ENCODE measurements around the gene PCCA. TPM values are rescaled to one million over a fixed set of nuclear protein-coding genes. Genes with fewer than 3 reads are reported as not detected.

The PCCA gene
- total RNA-seq, 1 experiment from 2014 or later, result 39.9 TPM

DNA sequence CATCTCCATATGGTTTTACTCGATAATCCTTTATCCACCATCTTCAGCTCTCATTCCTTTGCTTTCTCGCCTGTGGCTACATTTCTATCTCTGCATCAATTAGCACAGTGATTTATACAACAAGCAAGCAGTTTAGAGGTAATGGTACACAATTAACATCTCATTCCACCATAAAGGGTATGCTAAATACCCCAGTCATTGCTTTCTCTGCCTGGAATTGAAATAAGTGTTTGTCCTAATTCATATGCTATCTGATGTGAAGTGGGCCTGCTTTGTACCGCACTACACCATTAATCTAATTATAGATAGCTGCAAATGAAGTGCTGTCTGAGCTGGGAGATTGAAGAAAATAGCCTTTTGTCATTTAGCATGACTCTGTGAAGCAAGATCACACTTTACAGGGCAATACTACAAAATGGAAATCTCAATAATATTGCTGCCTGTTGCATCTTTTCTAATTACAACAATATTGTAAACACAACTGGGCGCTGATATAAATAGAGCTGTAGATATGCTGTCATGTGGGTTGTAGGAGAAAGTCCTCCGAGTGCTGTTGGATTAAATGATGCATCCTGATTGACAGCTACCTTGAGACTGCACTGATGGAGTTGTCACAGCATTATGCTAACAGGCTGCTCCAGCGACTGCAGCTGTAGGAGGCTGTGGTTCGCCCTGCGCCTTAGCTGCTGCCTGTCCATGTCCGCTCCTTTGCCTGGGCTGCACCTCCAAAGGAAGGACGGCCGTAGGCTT is 421.5 kb downstream of the PCCA start:
- TF ChIP-seq, protein P1, sequence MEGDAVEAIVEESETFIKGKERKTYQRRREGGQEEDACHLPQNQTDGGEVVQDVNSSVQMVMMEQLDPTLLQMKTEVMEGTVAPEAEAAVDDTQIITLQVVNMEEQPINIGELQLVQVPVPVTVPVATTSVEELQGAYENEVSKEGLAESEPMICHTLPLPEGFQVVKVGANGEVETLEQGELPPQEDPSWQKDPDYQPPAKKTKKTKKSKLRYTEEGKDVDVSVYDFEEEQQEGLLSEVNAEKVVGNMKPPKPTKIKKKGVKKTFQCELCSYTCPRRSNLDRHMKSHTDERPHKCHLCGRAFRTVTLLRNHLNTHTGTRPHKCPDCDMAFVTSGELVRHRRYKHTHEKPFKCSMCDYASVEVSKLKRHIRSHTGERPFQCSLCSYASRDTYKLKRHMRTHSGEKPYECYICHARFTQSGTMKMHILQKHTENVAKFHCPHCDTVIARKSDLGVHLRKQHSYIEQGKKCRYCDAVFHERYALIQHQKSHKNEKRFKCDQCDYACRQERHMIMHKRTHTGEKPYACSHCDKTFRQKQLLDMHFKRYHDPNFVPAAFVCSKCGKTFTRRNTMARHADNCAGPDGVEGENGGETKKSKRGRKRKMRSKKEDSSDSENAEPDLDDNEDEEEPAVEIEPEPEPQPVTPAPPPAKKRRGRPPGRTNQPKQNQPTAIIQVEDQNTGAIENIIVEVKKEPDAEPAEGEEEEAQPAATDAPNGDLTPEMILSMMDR (IDR thresholded peaks at IDR 0.05; ENCODE audit: insufficient read depth in 1 of 2, low read depth in 1 of 2, low read length in 1 of 2, severe bottlenecking in 1 of 2, unreplicated experiment in 1 of 2), result no peak
- BruUV-seq (replicated peaks), result no TSS peak
- intact Hi-C loops (cut with micrococcal nuclease; ENCODE audit: unreplicated experiment), result loop anchor here (5.0 to 10.0 kb wide), 3 partner anchors 196 to 468 kb away; no protein-coding TSS in a partner anchor
- no peaks in the 10 kb centered on the region for H3K4me1 Mint-ChIP-seq (ENCODE audit: low read depth, unreplicated experiment)
- Histone ChIP-seq H3K36me3 (ENCODE audit: control insufficient read depth, insufficient read depth, low read length) (no peaks in the 10 kb centered on the region), H3K4me3 (ENCODE audit: low read depth, low read length) (no peak overlapping the region), H3K9me3 (no peaks in the 10 kb centered on the region), H3K4me1 (no peaks in the 10 kb centered on the region), H3K27me3 (replicated peaks; ENCODE audit: control insufficient read depth, insufficient read depth, low read length) (no peaks in the 10 kb centered on the region)
- DNase-seq, result no peak
- CTCF ChIA-PET, result interaction anchor here (0.7 kb wide), 1 partner anchor 594 kb away, joined by 3 read pairs; no protein-coding TSS in a partner anchor
- no peak overlapping the region for H3K4me3 Mint-ChIP-seq (ENCODE audit: unreplicated experiment)
- no peaks in the 10 kb centered on the region for H3K27me3 Mint-ChIP-seq (ENCODE audit: insufficient read depth, unreplicated experiment)
- POLR2A ChIA-PET, result no interaction called here
- no peaks in the 10 kb centered on the region for H3K9me3 Mint-ChIP-seq (ENCODE audit: unreplicated experiment)
- H3K27ac Mint-ChIP-seq (ENCODE audit: unreplicated experiment), result no peak overlapping the region
- peaks cover 5% of the 10 kb centered on the region for H3K36me3 Mint-ChIP-seq (ENCODE audit: insufficient read depth, unreplicated experiment)

DNA sequence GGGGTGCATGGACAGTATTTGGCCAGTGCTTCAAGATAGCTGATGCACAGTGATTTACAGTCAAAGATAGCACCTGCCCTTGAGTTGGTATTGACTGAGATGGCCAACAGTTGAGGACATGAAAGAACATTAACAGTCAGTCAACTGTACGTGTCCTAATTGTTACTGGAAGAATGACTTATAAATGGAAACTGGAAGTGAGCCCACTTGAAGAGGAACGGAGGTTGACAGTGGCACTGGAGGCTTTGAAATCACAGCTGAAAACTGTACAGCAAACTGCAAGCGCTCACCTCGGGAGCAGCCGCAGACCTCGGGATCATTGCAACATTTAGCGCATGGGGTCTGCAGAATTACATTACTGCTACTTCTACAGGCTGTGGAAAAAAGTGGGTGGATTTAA is 422.6 kb downstream of the PCCA start:
- ChIA-PET CTCF (no interaction called here), POLR2A (no interaction called here)
- no peaks in the 10 kb centered on the region for H3K9me3 ChIP-seq
- DNase-seq, result no peak
- H3K36me3 ChIP-seq (ENCODE audit: control insufficient read depth, insufficient read depth, low read length), result no peaks in the 10 kb centered on the region
- H3K4me3 ChIP-seq (ENCODE audit: low read depth, low read length), result no peak overlapping the region
- no TSS peak for BruUV-seq (replicated peaks)
- Mint-ChIP-seq H3K27me3 (ENCODE audit: insufficient read depth, unreplicated experiment) (no peaks in the 10 kb centered on the region), H3K9me3 (ENCODE audit: unreplicated experiment) (no peaks in the 10 kb centered on the region), H3K27ac (ENCODE audit: unreplicated experiment) (no peak overlapping the region), H3K4me1 (ENCODE audit: low read depth, unreplicated experiment) (peaks cover 3% of the 10 kb centered on the region), H3K36me3 (ENCODE audit: insufficient read depth, unreplicated experiment) (peaks cover 5% of the 10 kb centered on the region), H3K4me3 (ENCODE audit: unreplicated experiment) (no peak overlapping the region)
- no peaks in the 10 kb centered on the region for H3K4me1 ChIP-seq
- no peaks in the 10 kb centered on the region for H3K27me3 ChIP-seq (replicated peaks; ENCODE audit: control insufficient read depth, insufficient read depth, low read length)
- intact Hi-C loops (cut with micrococcal nuclease; ENCODE audit: unreplicated experiment), result loop anchor here (5.0 to 10.0 kb wide), 3 partner anchors 197 to 469 kb away; no protein-coding TSS in a partner anchor
- TF ChIP-seq, protein P1 (IDR thresholded peaks at IDR 0.05; ENCODE audit: insufficient read depth in 1 of 2, low read depth in 1 of 2, low read length in 1 of 2, severe bottlenecking in 1 of 2, unreplicated experiment in 1 of 2), result no peak

DNA sequence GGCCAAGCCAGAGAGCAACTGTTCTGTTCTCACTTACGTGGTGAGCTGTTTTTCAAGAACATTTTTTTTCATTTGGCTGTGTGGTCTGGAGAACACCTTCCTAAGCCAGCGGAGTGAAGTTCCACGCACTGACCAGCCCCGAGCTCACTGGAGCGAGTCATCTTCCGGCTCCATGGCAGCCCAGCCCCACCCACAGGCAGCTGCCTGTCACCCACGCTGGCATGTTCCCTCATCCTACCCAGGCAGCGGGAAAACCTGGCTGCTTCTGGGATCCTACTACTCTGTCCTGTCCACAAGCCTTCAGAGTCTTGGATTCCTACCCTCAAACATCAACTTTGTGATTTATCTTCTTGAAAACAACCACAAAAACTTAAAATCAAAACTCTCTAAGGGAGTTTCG is 423.5 kb downstream of the PCCA start:
- ChIA-PET CTCF (no interaction called here), POLR2A (no interaction called here)
- Histone ChIP-seq H3K9me3 (no peaks in the 10 kb centered on the region), H3K27me3 (replicated peaks; ENCODE audit: control insufficient read depth, insufficient read depth, low read length) (no peaks in the 10 kb centered on the region), H3K4me1 (peaks cover 5% of the 10 kb centered on the region; the same call in 1 of the 2 replicates), H3K36me3 (ENCODE audit: control insufficient read depth, insufficient read depth, low read length) (no peaks in the 10 kb centered on the region), H3K4me3 (ENCODE audit: low read depth, low read length) (no peak overlapping the region)
- BruUV-seq (replicated peaks), result no TSS peak
- no peak overlapping the region for H3K27ac Mint-ChIP-seq (ENCODE audit: unreplicated experiment)
- TF ChIP-seq, protein P1 (IDR thresholded peaks at IDR 0.05; ENCODE audit: insufficient read depth in 1 of 2, low read depth in 1 of 2, low read length in 1 of 2, severe bottlenecking in 1 of 2, unreplicated experiment in 1 of 2), result no peak
- H3K27me3 Mint-ChIP-seq (ENCODE audit: insufficient read depth, unreplicated experiment), result no peaks in the 10 kb centered on the region
- H3K4me1 Mint-ChIP-seq (ENCODE audit: low read depth, unreplicated experiment), result peaks cover 7% of the 10 kb centered on the region
- intact Hi-C loops (cut with micrococcal nuclease; ENCODE audit: unreplicated experiment), result loop anchor here (5.0 to 10.0 kb wide), 3 partner anchors 198 to 470 kb away; no protein-coding TSS in a partner anchor
- H3K36me3 Mint-ChIP-seq (ENCODE audit: insufficient read depth, unreplicated experiment), result peaks cover 5% of the 10 kb centered on the region
- DNase-seq, result no peak
- H3K9me3 Mint-ChIP-seq (ENCODE audit: unreplicated experiment), result no peaks in the 10 kb centered on the region
- no peak overlapping the region for H3K4me3 Mint-ChIP-seq (ENCODE audit: unreplicated experiment)
